PFSK-1 (cell line): ENCODE data around the gene ACO1.

ENCODE experiments used
- FOXP2 ChIP-seq: optimal IDR thresholded peaks from 2 replicates; pipeline ENCODE3; 2011; ENCODE audit warnings: borderline replicate concordance, control low read depth, inconsistent platforms; ENCODE audit not compliant: insufficient read depth; ENCODE audit errors: extremely low read length, extremely low read depth
- POLR2AphosphoS5 ChIP-seq: IDR thresholded peaks from 2 replicates; pipeline ENCODE4 v1.6.1; 2012; ENCODE audit warnings: low read depth, mild to moderate bottlenecking, control low read depth, low read length, moderate library complexity
- SIN3A ChIP-seq: IDR thresholded peaks from 2 replicates; pipeline ENCODE4 v1.6.1; 2012; ENCODE audit warnings: mild to moderate bottlenecking, low read length, moderate library complexity, borderline replicate concordance; ENCODE audit not compliant: insufficient read depth
- TAF1 ChIP-seq: IDR thresholded peaks from 2 replicates; pipeline ENCODE4 v1.6.1; 2012; ENCODE audit warnings: low read length, control low read depth, borderline replicate concordance; ENCODE audit not compliant: insufficient read depth
- TF ChIP-seq, protein P1 (sequence below), 2 experiments: IDR thresholded peaks; 2 replicates each; pipeline versions ENCODE4 v1.6.1 to v1.8.0; 2011 to 2012; ENCODE audit warnings: low read depth in 2 of 2, low read length in 2 of 2, control low read depth in 1 of 2, inconsistent platforms in 1 of 2, mild to moderate bottlenecking in 1 of 2, moderate library complexity in 1 of 2; ENCODE audit not compliant: insufficient read depth in 1 of 2

Gene ACO1

DNA sequence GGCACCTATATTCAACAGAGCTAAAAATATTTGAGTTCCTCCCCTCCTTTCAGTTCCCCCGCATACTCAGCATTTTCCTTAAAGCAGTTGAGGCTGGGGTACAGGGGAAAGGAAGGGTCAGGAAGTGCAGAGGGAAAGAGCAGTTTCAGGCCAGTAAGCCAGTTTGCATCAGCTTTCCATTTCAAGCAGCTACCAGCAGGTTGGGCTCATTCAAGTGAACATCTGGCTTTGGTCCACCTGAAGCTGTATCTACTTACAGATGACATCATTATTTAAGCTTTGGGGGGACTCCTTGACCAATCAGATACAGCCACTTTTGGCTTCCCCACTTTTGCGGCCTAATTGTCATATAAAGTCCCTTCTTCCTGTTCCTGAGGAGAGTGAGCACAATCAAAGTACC, 8.2 kb upstream of the ACO1 start:
- no peak for TF ChIP-seq POLR2AphosphoS5
- TF ChIP-seq FOXP2 = no peak
- no peak for TF ChIP-seq TAF1
- TF ChIP-seq, protein P1, sequence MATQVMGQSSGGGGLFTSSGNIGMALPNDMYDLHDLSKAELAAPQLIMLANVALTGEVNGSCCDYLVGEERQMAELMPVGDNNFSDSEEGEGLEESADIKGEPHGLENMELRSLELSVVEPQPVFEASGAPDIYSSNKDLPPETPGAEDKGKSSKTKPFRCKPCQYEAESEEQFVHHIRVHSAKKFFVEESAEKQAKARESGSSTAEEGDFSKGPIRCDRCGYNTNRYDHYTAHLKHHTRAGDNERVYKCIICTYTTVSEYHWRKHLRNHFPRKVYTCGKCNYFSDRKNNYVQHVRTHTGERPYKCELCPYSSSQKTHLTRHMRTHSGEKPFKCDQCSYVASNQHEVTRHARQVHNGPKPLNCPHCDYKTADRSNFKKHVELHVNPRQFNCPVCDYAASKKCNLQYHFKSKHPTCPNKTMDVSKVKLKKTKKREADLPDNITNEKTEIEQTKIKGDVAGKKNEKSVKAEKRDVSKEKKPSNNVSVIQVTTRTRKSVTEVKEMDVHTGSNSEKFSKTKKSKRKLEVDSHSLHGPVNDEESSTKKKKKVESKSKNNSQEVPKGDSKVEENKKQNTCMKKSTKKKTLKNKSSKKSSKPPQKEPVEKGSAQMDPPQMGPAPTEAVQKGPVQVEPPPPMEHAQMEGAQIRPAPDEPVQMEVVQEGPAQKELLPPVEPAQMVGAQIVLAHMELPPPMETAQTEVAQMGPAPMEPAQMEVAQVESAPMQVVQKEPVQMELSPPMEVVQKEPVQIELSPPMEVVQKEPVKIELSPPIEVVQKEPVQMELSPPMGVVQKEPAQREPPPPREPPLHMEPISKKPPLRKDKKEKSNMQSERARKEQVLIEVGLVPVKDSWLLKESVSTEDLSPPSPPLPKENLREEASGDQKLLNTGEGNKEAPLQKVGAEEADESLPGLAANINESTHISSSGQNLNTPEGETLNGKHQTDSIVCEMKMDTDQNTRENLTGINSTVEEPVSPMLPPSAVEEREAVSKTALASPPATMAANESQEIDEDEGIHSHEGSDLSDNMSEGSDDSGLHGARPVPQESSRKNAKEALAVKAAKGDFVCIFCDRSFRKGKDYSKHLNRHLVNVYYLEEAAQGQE (IDR thresholded peaks at IDR 0.05; ENCODE audit: insufficient read depth in 1 of 2, low read depth in 2 of 2, low read length in 2 of 2) = no peak
- TF ChIP-seq SIN3A = no peak

DNA sequence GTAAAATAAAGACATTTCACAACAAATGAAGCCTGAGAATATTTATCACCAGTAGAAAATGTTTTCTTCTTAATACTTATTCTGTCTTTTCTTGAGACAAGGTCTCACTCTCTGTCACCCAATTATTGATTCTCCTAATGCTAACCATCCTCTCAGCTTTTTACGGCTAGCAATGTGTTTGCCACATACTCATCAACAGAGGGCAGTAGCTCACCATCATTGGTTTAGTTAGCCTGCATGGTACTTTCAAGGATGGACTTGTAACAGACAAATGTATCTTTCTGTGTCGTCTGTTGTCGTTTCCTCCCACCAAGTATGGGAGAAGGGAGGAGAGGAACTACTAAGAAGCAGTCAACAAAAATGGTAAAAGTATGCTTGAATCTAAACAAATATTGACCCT, 5.9 kb upstream of the ACO1 start:
- TF ChIP-seq SIN3A (no peak), FOXP2 (no peak), TAF1 (no peak), POLR2AphosphoS5 (no peak)
- TF ChIP-seq, protein P1 (IDR thresholded peaks at IDR 0.05; ENCODE audit: insufficient read depth in 1 of 2, low read depth in 2 of 2, low read length in 2 of 2) = no peak

DNA sequence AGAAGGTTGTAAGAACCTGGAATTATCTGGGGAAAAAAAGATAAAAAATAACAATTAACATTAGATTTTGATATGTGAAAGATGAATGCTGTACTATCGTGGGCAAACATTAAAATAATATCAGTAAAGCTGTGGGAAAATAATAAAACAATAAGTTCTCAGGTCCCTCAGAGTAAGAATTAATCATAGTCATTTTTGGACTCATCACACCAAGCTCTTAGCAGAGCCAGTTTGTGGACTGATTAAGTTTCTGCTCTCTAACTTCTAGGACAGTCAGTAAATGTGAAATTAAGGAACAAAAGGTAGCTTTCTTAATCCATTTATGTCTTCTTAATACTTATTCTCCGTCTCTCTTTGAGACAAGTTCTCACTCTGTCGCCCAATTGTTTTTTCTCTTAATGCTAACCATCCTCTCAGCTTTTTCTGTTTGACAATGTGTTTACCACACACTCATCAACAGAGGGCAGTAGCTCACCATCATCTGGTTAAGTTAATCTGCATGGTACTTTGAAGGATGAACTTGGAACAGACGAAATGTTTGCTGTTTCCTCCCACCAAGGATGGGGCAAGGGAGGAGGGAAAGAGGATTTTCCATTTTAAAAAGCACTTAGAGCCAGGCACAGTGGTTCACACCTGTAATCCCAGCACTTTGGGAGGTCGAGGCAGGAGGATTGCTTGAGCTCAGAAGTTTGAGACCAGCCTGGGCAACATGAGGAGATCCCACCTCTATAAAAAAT, 5.3 kb upstream of the ACO1 start:
- TF ChIP-seq SIN3A (no peak), FOXP2 (no peak), TAF1 (no peak), POLR2AphosphoS5 (no peak)
- TF ChIP-seq, protein P1 (IDR thresholded peaks at IDR 0.05; ENCODE audit: insufficient read depth in 1 of 2, low read depth in 2 of 2, low read length in 2 of 2) = no peak

DNA sequence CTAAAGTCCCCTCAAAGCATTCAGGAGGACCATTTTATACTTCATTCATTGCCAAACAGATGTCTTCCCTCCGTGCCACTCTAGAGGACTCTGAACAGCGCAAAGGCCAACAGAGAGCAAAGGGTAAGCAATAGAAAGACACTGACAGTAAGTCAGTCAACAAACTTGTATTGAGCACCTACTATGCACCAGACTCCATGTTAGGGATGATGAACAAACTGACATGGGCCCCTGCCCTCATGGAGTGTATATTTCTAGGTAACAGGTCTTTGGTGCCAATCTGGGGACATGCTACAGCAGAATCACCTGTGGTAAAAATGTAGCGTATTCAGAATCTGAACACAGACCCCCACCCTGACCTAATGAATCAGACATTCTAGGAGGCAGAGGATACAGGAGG, 3.5 kb upstream of the ACO1 start:
- TF ChIP-seq TAF1 (no peak), SIN3A (no peak), POLR2AphosphoS5 (no peak), FOXP2 (no peak)
- TF ChIP-seq, protein P1 (IDR thresholded peaks at IDR 0.05; ENCODE audit: insufficient read depth in 1 of 2, low read depth in 2 of 2, low read length in 2 of 2) = no peak
